Astrocyte (in vitro differentiated cells and primary cell): ENCODE measurements around the gene TSHZ1. TPM values are rescaled to one million over a fixed set of nuclear protein-coding genes. Genes with fewer than 3 reads are reported as not detected.

Experiments
- DNase-seq: peaks from one replicate; pipeline ENCODE4 v3.0.0-alpha.2; 2010; ENCODE audit warnings: low read depth
- FAIRE-seq: peaks from 2 replicates; lab custom pipeline; 2011; peaks lifted over from hg19 to GRCh38; lab: Jason Lieb, UNC
- H2AFZ ChIP-seq: 2 replicates; pipeline ENCODE4 v1.6.0; 2012; ENCODE audit warnings: low read depth, low read length, inconsistent platforms
- H3K27ac ChIP-seq: 2 replicates; pipeline ENCODE4 v1.5.1; 2011; ENCODE audit warnings: low read depth, low read length, inconsistent platforms
- H3K27me3 ChIP-seq: 2 replicates; pipeline ENCODE4 v1.6.0; 2011; ENCODE audit warnings: low read length, inconsistent platforms; ENCODE audit not compliant: insufficient read depth
- H3K36me3 ChIP-seq: 2 replicates; pipeline ENCODE4 v1.5.1; 2011; ENCODE audit warnings: low read length, inconsistent platforms; ENCODE audit not compliant: insufficient read depth
- H3K4me1 ChIP-seq: 2 replicates; pipeline ENCODE4 v1.5.1; 2011; ENCODE audit warnings: low read length, inconsistent platforms; ENCODE audit not compliant: insufficient read depth
- H3K4me2 ChIP-seq: 2 replicates; pipeline ENCODE4 v1.6.0; 2012; ENCODE audit warnings: low read length, inconsistent platforms
- H3K4me3 ChIP-seq: 2 replicates; pipeline ENCODE4 v1.5.1; 2011; ENCODE audit warnings: low read depth, mild to moderate bottlenecking, low read length, inconsistent platforms; ENCODE audit not compliant: insufficient read depth
- H3K79me2 ChIP-seq: 2 replicates; pipeline ENCODE4 v1.6.0; 2012; ENCODE audit warnings: mild to moderate bottlenecking, low read length, inconsistent platforms; ENCODE audit not compliant: insufficient read depth
- H3K9ac ChIP-seq: 2 replicates; pipeline ENCODE4 v1.6.0; 2012; ENCODE audit warnings: mild to moderate bottlenecking, low read length, inconsistent platforms
- H3K9me3 ChIP-seq: 2 replicates; pipeline ENCODE4 v1.5.1; 2012; ENCODE audit warnings: low read depth, mild to moderate bottlenecking, low read length, inconsistent platforms; ENCODE audit not compliant: insufficient read depth
- H4K20me1 ChIP-seq: 2 replicates; pipeline ENCODE4 v1.6.0; 2012; ENCODE audit warnings: low read length, inconsistent platforms; ENCODE audit not compliant: insufficient read depth
- H3K27ac Mint-ChIP-seq: one replicate; pipeline ENCODE4 v1.8.0; 2021; ENCODE audit warnings: mild to moderate bottlenecking, mixed read lengths; ENCODE audit not compliant: unreplicated experiment
- H3K27me3 Mint-ChIP-seq: one replicate; pipeline ENCODE4 v1.8.0; 2021; ENCODE audit warnings: low read depth, mixed read lengths; ENCODE audit not compliant: unreplicated experiment
- H3K36me3 Mint-ChIP-seq: one replicate; pipeline ENCODE4 v1.8.0; 2021; ENCODE audit warnings: low read depth, mixed read lengths; ENCODE audit not compliant: unreplicated experiment
- H3K4me1 Mint-ChIP-seq: one replicate; pipeline ENCODE4 v1.8.0; 2021; ENCODE audit warnings: low read depth, mixed read lengths; ENCODE audit not compliant: unreplicated experiment
- H3K4me3 Mint-ChIP-seq: one replicate; pipeline ENCODE4 v1.8.0; 2021; ENCODE audit warnings: mild to moderate bottlenecking, moderate library complexity, mixed read lengths; ENCODE audit not compliant: unreplicated experiment
- H3K9me3 Mint-ChIP-seq: one replicate; pipeline ENCODE4 v1.8.0; 2021; ENCODE audit warnings: mild to moderate bottlenecking, mixed read lengths; ENCODE audit not compliant: unreplicated experiment
- EZH2 ChIP-seq: IDR thresholded peaks from 2 replicates; pipeline ENCODE4 v1.6.1; 2012; ENCODE audit warnings: mild to moderate bottlenecking, low read length, inconsistent platforms; ENCODE audit not compliant: insufficient read depth
- total RNA-seq: library from RNA; stranded (reverse); gene quantifications from 2 replicates; pipeline ENCODE4 v1.2.1, GENCODE V29; 2021
- TF ChIP-seq, protein P1 (sequence below): IDR thresholded peaks from 2 replicates; pipeline ENCODE4 v1.5.1; 2011; ENCODE audit warnings: low read depth, mild to moderate bottlenecking, inconsistent platforms, low read length, moderate library complexity; ENCODE audit not compliant: insufficient read depth

TSHZ1 gene
- total RNA-seq, 1 donor from 2014 or later, result 2.9 TPM

GRCh38 chr18:75216911-75217689, 6.5 kb downstream of the TSHZ1 start:
- H3K27ac ChIP-seq, result no peak overlapping the region
- H3K9me3 ChIP-seq, result no peaks in the 10 kb centered on the region
- H2AFZ ChIP-seq, result no peak overlapping the region
- peaks cover 8% of the 10 kb centered on the region for H3K4me1 ChIP-seq
- H3K4me2 ChIP-seq, result no peak overlapping the region
- Mint-ChIP-seq H3K27me3 (peaks cover 8% of the 10 kb centered on the region), H3K4me1 (no peaks in the 10 kb centered on the region), H3K9me3 (no peaks in the 10 kb centered on the region), H3K36me3 (no peaks in the 10 kb centered on the region), H3K27ac (no peak overlapping the region), H3K4me3 (no peak overlapping the region)
- no peak for TF ChIP-seq EZH2
- H3K27me3 ChIP-seq, result no peaks in the 10 kb centered on the region
- DNase-seq, result no peak
- H3K4me3 ChIP-seq, result no peak overlapping the region
- peaks cover 42% of the 10 kb centered on the region for H3K79me2 ChIP-seq
- no peaks in the 10 kb centered on the region for H4K20me1 ChIP-seq
- no peaks in the 10 kb centered on the region for H3K36me3 ChIP-seq
- H3K9ac ChIP-seq, result no peak overlapping the region
- no peak for FAIRE-seq

DNA sequence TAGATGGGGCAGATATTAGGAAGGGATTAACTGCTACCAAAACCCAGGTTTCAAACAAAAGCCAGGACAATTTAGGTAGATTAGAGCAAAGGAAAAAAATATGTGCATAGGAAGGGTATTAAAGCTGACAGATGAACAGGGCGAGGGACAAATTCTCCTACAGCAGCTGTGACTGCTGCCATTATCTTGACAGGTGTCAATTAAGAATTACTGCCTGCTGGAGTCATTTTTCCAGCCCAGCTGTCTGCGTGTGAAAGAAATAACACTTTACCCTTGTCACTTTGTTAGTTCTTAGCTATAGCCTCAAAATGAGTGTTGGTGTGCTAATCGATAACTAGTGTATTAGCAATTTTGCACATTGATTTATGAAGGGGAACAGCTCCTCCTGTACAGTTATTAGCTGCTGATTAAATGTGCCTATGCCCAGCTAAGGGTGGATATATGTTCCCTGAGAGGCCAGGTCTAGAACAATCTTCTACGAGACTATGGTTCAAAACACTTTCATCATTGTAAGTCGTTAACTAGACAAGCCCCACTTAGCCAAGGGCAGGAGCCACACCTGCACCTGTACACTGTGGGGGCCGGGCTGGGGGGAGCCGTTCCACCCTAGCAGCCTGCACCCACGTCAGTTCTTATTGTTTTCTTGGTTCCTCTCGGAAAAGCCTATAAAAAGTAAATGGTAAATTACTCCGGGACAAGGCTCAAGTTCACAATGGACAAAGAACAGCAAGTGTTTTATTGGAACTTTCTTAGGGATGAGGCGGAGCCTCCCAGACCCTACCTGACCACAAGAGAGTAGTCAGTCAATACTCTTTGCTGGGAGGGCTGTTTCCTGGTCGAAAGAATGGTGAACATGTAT, 7.7 kb downstream of the TSHZ1 start:
- H3K4me3 Mint-ChIP-seq, result no peak overlapping the region
- no peak overlapping the region for H3K4me2 ChIP-seq

More for the DNA sequence above, 7.7 kb downstream of the TSHZ1 start:
- DNase-seq (no peak), FAIRE-seq (no peak)
- H3K9me3 Mint-ChIP-seq, result no peaks in the 10 kb centered on the region
- no peak overlapping the region for H3K27ac Mint-ChIP-seq
- Histone ChIP-seq H3K36me3 (no peaks in the 10 kb centered on the region), H3K27ac (no peak overlapping the region), H3K4me1 (peaks cover 5% of the 10 kb centered on the region), H2AFZ (no peak overlapping the region), H3K27me3 (no peaks in the 10 kb centered on the region), H3K79me2 (peaks cover 45% of the 10 kb centered on the region), H3K9ac (no peak overlapping the region), H4K20me1 (no peaks in the 10 kb centered on the region), H3K9me3 (no peaks in the 10 kb centered on the region), H3K4me3 (no peak overlapping the region)
- no peak for TF ChIP-seq EZH2
- TF ChIP-seq, protein P1, sequence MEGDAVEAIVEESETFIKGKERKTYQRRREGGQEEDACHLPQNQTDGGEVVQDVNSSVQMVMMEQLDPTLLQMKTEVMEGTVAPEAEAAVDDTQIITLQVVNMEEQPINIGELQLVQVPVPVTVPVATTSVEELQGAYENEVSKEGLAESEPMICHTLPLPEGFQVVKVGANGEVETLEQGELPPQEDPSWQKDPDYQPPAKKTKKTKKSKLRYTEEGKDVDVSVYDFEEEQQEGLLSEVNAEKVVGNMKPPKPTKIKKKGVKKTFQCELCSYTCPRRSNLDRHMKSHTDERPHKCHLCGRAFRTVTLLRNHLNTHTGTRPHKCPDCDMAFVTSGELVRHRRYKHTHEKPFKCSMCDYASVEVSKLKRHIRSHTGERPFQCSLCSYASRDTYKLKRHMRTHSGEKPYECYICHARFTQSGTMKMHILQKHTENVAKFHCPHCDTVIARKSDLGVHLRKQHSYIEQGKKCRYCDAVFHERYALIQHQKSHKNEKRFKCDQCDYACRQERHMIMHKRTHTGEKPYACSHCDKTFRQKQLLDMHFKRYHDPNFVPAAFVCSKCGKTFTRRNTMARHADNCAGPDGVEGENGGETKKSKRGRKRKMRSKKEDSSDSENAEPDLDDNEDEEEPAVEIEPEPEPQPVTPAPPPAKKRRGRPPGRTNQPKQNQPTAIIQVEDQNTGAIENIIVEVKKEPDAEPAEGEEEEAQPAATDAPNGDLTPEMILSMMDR, result no peak
- no peaks in the 10 kb centered on the region for H3K27me3 Mint-ChIP-seq
- no peaks in the 10 kb centered on the region for H3K36me3 Mint-ChIP-seq
- no peaks in the 10 kb centered on the region for H3K4me1 Mint-ChIP-seq
